Neural crest cell (in vitro differentiated cells): ENCODE results near the gene EPAS1. TPM values are rescaled to one million over a fixed set of nuclear protein-coding genes. Genes with fewer than 3 reads are reported as not detected.

Source experiments
- DNase-seq: peaks from one replicate; pipeline ENCODE4 v3.0.0; 2021; ENCODE audit warnings: low read depth, mixed read lengths, low spot score
- H3K27ac Mint-ChIP-seq: one replicate; pipeline ENCODE4 v1.8.0; 2021; ENCODE audit warnings: mild to moderate bottlenecking, mixed read lengths; ENCODE audit not compliant: unreplicated experiment
- H3K27me3 Mint-ChIP-seq: 2 replicates; pipeline ENCODE4 v1.8.0; 2021; ENCODE audit warnings: low read depth, mild to moderate bottlenecking, mixed read lengths
- H3K36me3 Mint-ChIP-seq: 2 replicates; pipeline ENCODE4 v1.8.0; 2021; ENCODE audit warnings: low read depth, mild to moderate bottlenecking, mixed read lengths
- H3K4me1 Mint-ChIP-seq: 2 replicates; pipeline ENCODE4 v1.8.0; 2021; ENCODE audit warnings: mixed read lengths
- H3K4me3 Mint-ChIP-seq: one replicate; pipeline ENCODE4 v1.8.0; 2021; ENCODE audit warnings: mild to moderate bottlenecking, mixed read lengths
- H3K9me3 Mint-ChIP-seq: 2 replicates; pipeline ENCODE4 v1.8.0; 2021; ENCODE audit warnings: mixed read lengths
- CTCF ChIP-seq: fragments of 200-600 bp; sonication (generic); conservative IDR thresholded peaks from 2 replicates; pipeline ENCODE4 v1.5.0; 2021; ENCODE audit warnings: antibody characterized with exemption, mild to moderate bottlenecking
- total RNA-seq: library from RNA; stranded (reverse); gene quantifications from 2 replicates; pipeline ENCODE4 v1.2.1, GENCODE V29; 2021

EPAS1 gene
- total RNA-seq, 1 donor from 2014 or later = 0.14 TPM

GRCh38 chr2:46342566-46343315 is 45.5 kb downstream of the EPAS1 start:
- no peak for TF ChIP-seq CTCF
- H3K9me3 Mint-ChIP-seq = no peaks in the 10 kb centered on the region
- DNase-seq = no peak

GRCh38 chr2:46344706-46345105 is 47.5 kb downstream of the EPAS1 start:
- no peak for TF ChIP-seq CTCF
- DNase-seq = no peak
- H3K27me3 Mint-ChIP-seq = no peaks in the 10 kb centered on the region
- H3K36me3 Mint-ChIP-seq = no peaks in the 10 kb centered on the region
- no peak overlapping the region for H3K27ac Mint-ChIP-seq
- no peaks in the 10 kb centered on the region for H3K9me3 Mint-ChIP-seq
- no peak overlapping the region for H3K4me3 Mint-ChIP-seq
- H3K4me1 Mint-ChIP-seq = no peaks in the 10 kb centered on the region

More at GRCh38 chr2:46342566-46343315, 45.5 kb downstream of the EPAS1 start:
- Mint-ChIP-seq H3K27ac (no peak overlapping the region), H3K36me3 (no peaks in the 10 kb centered on the region), H3K27me3 (no peaks in the 10 kb centered on the region), H3K4me3 (no peak overlapping the region), H3K4me1 (peaks cover 4% of the 10 kb centered on the region)

- no peak for DNase-seq
- no peak overlapping the region for H3K27ac Mint-ChIP-seq
- no peaks in the 10 kb centered on the region for H3K27me3 Mint-ChIP-seq
- no peak for TF ChIP-seq CTCF
- H3K9me3 Mint-ChIP-seq = no peaks in the 10 kb centered on the region
- H3K4me3 Mint-ChIP-seq = no peak overlapping the region
- H3K4me1 Mint-ChIP-seq = peaks cover under 1% of the 10 kb centered on the region
- no peaks in the 10 kb centered on the region for H3K36me3 Mint-ChIP-seq
Measured at GRCh38 chr2:46345775-46346174, 48.6 kb downstream of the EPAS1 start.

GRCh38 chr2:46346719-46347118 is 49.5 kb downstream of the EPAS1 start:
- H3K27ac Mint-ChIP-seq = no peak overlapping the region
- no peaks in the 10 kb centered on the region for H3K36me3 Mint-ChIP-seq
- no peak overlapping the region for H3K4me3 Mint-ChIP-seq
- H3K9me3 Mint-ChIP-seq = no peaks in the 10 kb centered on the region
- TF ChIP-seq CTCF = no peak
- peaks cover 4% of the 10 kb centered on the region for H3K4me1 Mint-ChIP-seq
- no peaks in the 10 kb centered on the region for H3K27me3 Mint-ChIP-seq
- DNase-seq = no peak

GRCh38 chr2:46347648-46348280 is 50.6 kb downstream of the EPAS1 start:
- H3K4me3 Mint-ChIP-seq = no peak overlapping the region
- H3K9me3 Mint-ChIP-seq = no peaks in the 10 kb centered on the region
- TF ChIP-seq CTCF = no peak
- no peaks in the 10 kb centered on the region for H3K36me3 Mint-ChIP-seq
- no peaks in the 10 kb centered on the region for H3K27me3 Mint-ChIP-seq
- peaks cover 4% of the 10 kb centered on the region for H3K4me1 Mint-ChIP-seq
- DNase-seq = no peak
- H3K27ac Mint-ChIP-seq = no peak overlapping the region
